ENCODE results near the gene NEDD9. TPM values are rescaled to one million over a fixed set of nuclear protein-coding genes. Genes with fewer than 3 reads are reported as not detected.

The NEDD9 gene
- total RNA-seq, 1 donor from 2014 or later, result 194 TPM

GRCh38 chr6:11139051-11139960 is 93.2 kb downstream of the NEDD9 start:
- Histone ChIP-seq H3K27ac (no peak overlapping the region), H3K27me3 (no peaks in the 10 kb centered on the region), H3K36me3 (peaks cover 11% of the 10 kb centered on the region), H3K4me1 (no peaks in the 10 kb centered on the region), H3K9me3 (no peaks in the 10 kb centered on the region), H3K4me3 (no peak overlapping the region)
- intact Hi-C loops (cut with DNase I), result no loop called here
- ATAC-seq, result peak; percentile 63
- no peak for DNase-seq
- no peak for TF ChIP-seq CTCF (IDR thresholded peaks at IDR 0.05)

GRCh38 chr6:11136809-11137208 is 95.7 kb downstream of the NEDD9 start:
- H3K9me3 ChIP-seq, result no peaks in the 10 kb centered on the region
- no peak for DNase-seq
- intact Hi-C loops (cut with DNase I), result no loop called here
- no peak for ATAC-seq
- H3K27ac ChIP-seq, result no peak overlapping the region
- H3K4me1 ChIP-seq, result no peaks in the 10 kb centered on the region
- no peak for TF ChIP-seq CTCF (IDR thresholded peaks at IDR 0.05)
- peaks cover 11% of the 10 kb centered on the region for H3K36me3 ChIP-seq
- no peak overlapping the region for H3K4me3 ChIP-seq
- H3K27me3 ChIP-seq, result no peaks in the 10 kb centered on the region

Other genes starting within 250 kb of the NEDD9 start
- gene ELOVL2, start 188.4 kb downstream of the NEDD9 start, total RNA-seq, result 0.23 TPM
- gene SMIM13, start 138.8 kb downstream of the NEDD9 start, total RNA-seq, result 8.4 TPM
- gene ERVFRD-1, start 120.9 kb downstream of the NEDD9 start, total RNA-seq, result 0.55 TPM